ENCODE measurements around the gene SLC6A13. TPM values are rescaled to one million over a fixed set of nuclear protein-coding genes. Genes with fewer than 3 reads are reported as not detected.

Gene SLC6A13
- polyA plus RNA-seq, 1 donor (not counting 4 experiments of a cell fraction or from before 2014, with no cell fraction given), result 0.33 TPM

- Histone ChIP-seq H3K4me3 (ENCODE audit: control insufficient read depth in 2 of 3, extremely low read depth in 1 of 3, insufficient read depth in 2 of 3, low read depth in 1 of 3, low read length in 3 of 3) (no peak overlapping the region), H2AFZ (ENCODE audit: control insufficient read depth, low read length) (no peak overlapping the region), H3K9me3 (ENCODE audit: control insufficient read depth, low read depth, low read length) (no peaks in the 10 kb centered on the region), H3K27me3 (ENCODE audit: control insufficient read depth, extremely low read depth, insufficient read depth, low read length) (peaks cover 18% of the 10 kb centered on the region), H3K9ac (ENCODE audit: control insufficient read depth, extremely low read depth, insufficient read depth, low read length) (no peak overlapping the region), H3K36me3 (ENCODE audit: control insufficient read depth in 2 of 2, extremely low read depth in 1 of 2, insufficient read depth in 2 of 2, low read length in 2 of 2) (no peaks in the 10 kb centered on the region), H3K4me2 (ENCODE audit: control insufficient read depth, extremely low read depth, insufficient read depth, low read depth, low read length) (no peak overlapping the region), H3K79me2 (ENCODE audit: control insufficient read depth, insufficient read depth, low read length) (no peaks in the 10 kb centered on the region), H3K27ac (ENCODE audit: control insufficient read depth, insufficient read depth, low read length) (no peak overlapping the region), H4K20me1 (ENCODE audit: control insufficient read depth, extremely low read depth, insufficient read depth, low read length) (no peaks in the 10 kb centered on the region), H3K4me1 (ENCODE audit: control insufficient read depth, extremely low read depth, insufficient read depth, low read length) (no peaks in the 10 kb centered on the region), H3K9me1 (ENCODE audit: control insufficient read depth, extremely low read depth, insufficient read depth, low read length) (no peaks in the 10 kb centered on the region)
- no peak for DNase-seq (ENCODE audit: low read depth, low spot score)
- no peak for TF ChIP-seq EZH2 (IDR thresholded peaks at IDR 0.05; ENCODE audit: low read length)
- TF ChIP-seq, protein P1, sequence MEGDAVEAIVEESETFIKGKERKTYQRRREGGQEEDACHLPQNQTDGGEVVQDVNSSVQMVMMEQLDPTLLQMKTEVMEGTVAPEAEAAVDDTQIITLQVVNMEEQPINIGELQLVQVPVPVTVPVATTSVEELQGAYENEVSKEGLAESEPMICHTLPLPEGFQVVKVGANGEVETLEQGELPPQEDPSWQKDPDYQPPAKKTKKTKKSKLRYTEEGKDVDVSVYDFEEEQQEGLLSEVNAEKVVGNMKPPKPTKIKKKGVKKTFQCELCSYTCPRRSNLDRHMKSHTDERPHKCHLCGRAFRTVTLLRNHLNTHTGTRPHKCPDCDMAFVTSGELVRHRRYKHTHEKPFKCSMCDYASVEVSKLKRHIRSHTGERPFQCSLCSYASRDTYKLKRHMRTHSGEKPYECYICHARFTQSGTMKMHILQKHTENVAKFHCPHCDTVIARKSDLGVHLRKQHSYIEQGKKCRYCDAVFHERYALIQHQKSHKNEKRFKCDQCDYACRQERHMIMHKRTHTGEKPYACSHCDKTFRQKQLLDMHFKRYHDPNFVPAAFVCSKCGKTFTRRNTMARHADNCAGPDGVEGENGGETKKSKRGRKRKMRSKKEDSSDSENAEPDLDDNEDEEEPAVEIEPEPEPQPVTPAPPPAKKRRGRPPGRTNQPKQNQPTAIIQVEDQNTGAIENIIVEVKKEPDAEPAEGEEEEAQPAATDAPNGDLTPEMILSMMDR (optimal IDR thresholded peaks at IDR 0.05 in 1 of 3, IDR thresholded peaks at IDR 0.05 in 1 of 3, conservative IDR thresholded peaks at IDR 0.05 in 1 of 3; ENCODE audit: extremely low read depth in 1 of 3, insufficient read depth in 2 of 3, low read length in 3 of 3), result no peak
- dilution Hi-C loops (cut with MboI; ENCODE audit: extremely low pct_ligation_motif_present, low sequenced_read_pairs), result no loop called here
- no peak for FAIRE-seq
Observed at GRCh38 chr12:229441-230191, 33.0 kb downstream of the SLC6A13 start.

- TF ChIP-seq, protein P1 (optimal IDR thresholded peaks at IDR 0.05 in 1 of 3, IDR thresholded peaks at IDR 0.05 in 1 of 3, conservative IDR thresholded peaks at IDR 0.05 in 1 of 3; ENCODE audit: extremely low read depth in 1 of 3, insufficient read depth in 2 of 3, low read length in 3 of 3), result no peak
- no peak for TF ChIP-seq EZH2 (IDR thresholded peaks at IDR 0.05; ENCODE audit: low read length)
- H3K4me1 ChIP-seq (ENCODE audit: control insufficient read depth, extremely low read depth, insufficient read depth, low read length), result no peaks in the 10 kb centered on the region
- dilution Hi-C loops (cut with MboI; ENCODE audit: extremely low pct_ligation_motif_present, low sequenced_read_pairs), result no loop called here
- no peak overlapping the region for H2AFZ ChIP-seq (ENCODE audit: control insufficient read depth, low read length)
- H3K36me3 ChIP-seq (ENCODE audit: control insufficient read depth in 2 of 2, extremely low read depth in 1 of 2, insufficient read depth in 2 of 2, low read length in 2 of 2), result no peaks in the 10 kb centered on the region
- H3K79me2 ChIP-seq (ENCODE audit: control insufficient read depth, insufficient read depth, low read length), result no peaks in the 10 kb centered on the region
- no peaks in the 10 kb centered on the region for H4K20me1 ChIP-seq (ENCODE audit: control insufficient read depth, extremely low read depth, insufficient read depth, low read length)
- peaks cover 18% of the 10 kb centered on the region for H3K27me3 ChIP-seq (ENCODE audit: control insufficient read depth, extremely low read depth, insufficient read depth, low read length)
- H3K9me1 ChIP-seq (ENCODE audit: control insufficient read depth, extremely low read depth, insufficient read depth, low read length), result no peaks in the 10 kb centered on the region
- no peak overlapping the region for H3K4me3 ChIP-seq (ENCODE audit: control insufficient read depth in 2 of 3, extremely low read depth in 1 of 3, insufficient read depth in 2 of 3, low read depth in 1 of 3, low read length in 3 of 3)
- H3K9me3 ChIP-seq (ENCODE audit: control insufficient read depth, low read depth, low read length), result no peaks in the 10 kb centered on the region
- no peak overlapping the region for H3K9ac ChIP-seq (ENCODE audit: control insufficient read depth, extremely low read depth, insufficient read depth, low read length)
- no peak for DNase-seq (ENCODE audit: low read depth, low spot score)
- no peak overlapping the region for H3K4me2 ChIP-seq (ENCODE audit: control insufficient read depth, extremely low read depth, insufficient read depth, low read depth, low read length)
- H3K27ac ChIP-seq (ENCODE audit: control insufficient read depth, insufficient read depth, low read length), result no peak overlapping the region
- FAIRE-seq, result no peak
Observed at GRCh38 chr12:228846-229200, 33.8 kb downstream of the SLC6A13 start.

All from keratinocyte (primary cell).